ENCODE data around the gene ALDH1L1. TPM values are rescaled to one million over a fixed set of nuclear protein-coding genes. Genes with fewer than 3 reads are reported as not detected.

ALDH1L1 gene
- total RNA-seq, 1 experiment from 2014 or later, result 50.0 TPM

DNA sequence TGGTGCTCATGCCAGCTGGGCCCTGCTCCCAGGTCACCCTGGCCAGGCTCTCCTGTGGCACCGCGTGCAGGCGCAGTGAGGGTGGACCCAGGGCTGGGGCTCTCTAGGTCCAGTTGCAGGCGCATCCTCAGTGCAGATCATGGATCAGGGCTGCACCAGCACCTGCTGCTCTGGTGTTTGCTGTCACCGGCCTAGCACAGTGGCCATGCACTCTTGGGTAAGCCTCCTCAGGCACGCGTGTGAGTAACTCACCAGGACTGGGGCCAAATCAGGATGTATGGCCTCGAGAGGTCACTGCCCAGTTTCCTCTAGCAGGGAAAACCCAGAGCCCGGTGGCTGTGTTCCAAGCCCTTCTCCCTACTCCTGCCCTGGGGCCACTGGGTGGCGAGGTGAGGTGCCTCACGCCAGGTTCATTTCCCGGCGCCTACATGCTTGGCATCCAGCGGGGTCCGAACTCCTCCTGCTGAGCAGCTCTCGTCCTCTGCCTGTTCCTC, 50.9 kb downstream of the ALDH1L1 start:
- Histone ChIP-seq H3K9me3 (ENCODE audit: insufficient read depth, low read depth) (no peaks in the 10 kb centered on the region), H3K4me3 (peak overlapping the region; percentile 36; the same call in 1 of the 2 replicates), H3K9me2 (ENCODE audit: insufficient read depth) (no peaks in the 10 kb centered on the region), H3K36me3 (ENCODE audit: low read depth) (no peaks in the 10 kb centered on the region), H3K4me2 (peak overlapping the region; percentile 80), H4K20me1 (ENCODE audit: insufficient read depth) (no peaks in the 10 kb centered on the region), H3K4me1 (replicated peaks; ENCODE audit: insufficient read depth) (peaks cover 25% of the 10 kb centered on the region), H3K79me2 (ENCODE audit: low read depth) (no peaks in the 10 kb centered on the region), H3F3A (ENCODE audit: insufficient read depth, low read depth) (peaks cover 14% of the 10 kb centered on the region; the same call in 1 of the 2 replicates), H3K27ac (peak overlapping the region; percentile 72), H2AFZ (peak overlapping the region; percentile 50), H3K27me3 (ENCODE audit: insufficient read depth, low read depth) (no peaks in the 10 kb centered on the region)
- peak; percentile 91 to 96 for DNase-seq
- BruUV-seq (replicated peaks), result no TSS peak
- TF ChIP-seq, protein P1, sequence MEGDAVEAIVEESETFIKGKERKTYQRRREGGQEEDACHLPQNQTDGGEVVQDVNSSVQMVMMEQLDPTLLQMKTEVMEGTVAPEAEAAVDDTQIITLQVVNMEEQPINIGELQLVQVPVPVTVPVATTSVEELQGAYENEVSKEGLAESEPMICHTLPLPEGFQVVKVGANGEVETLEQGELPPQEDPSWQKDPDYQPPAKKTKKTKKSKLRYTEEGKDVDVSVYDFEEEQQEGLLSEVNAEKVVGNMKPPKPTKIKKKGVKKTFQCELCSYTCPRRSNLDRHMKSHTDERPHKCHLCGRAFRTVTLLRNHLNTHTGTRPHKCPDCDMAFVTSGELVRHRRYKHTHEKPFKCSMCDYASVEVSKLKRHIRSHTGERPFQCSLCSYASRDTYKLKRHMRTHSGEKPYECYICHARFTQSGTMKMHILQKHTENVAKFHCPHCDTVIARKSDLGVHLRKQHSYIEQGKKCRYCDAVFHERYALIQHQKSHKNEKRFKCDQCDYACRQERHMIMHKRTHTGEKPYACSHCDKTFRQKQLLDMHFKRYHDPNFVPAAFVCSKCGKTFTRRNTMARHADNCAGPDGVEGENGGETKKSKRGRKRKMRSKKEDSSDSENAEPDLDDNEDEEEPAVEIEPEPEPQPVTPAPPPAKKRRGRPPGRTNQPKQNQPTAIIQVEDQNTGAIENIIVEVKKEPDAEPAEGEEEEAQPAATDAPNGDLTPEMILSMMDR (conservative IDR thresholded peaks at IDR 0.05), result peak; percentile 24; the same call in 1 of the 2 replicates
- TF ChIP-seq EZH2 (IDR thresholded peaks at IDR 0.05; ENCODE audit: low read depth), result no peak
- intact Hi-C loops (cut with micrococcal nuclease; ENCODE audit: unreplicated experiment), result loop anchor here (2.0 to 5.0 kb wide), 5 partner anchors 37 to 212 kb away; partner anchors contain the start of gene ROPN1B
- POLR2A ChIA-PET (ENCODE audit: unreplicated experiment), result interaction anchor here (0.6 to 0.8 kb wide), 2 partner anchors 82 to 139 kb away, joined by 5 to 10 read pairs; no protein-coding TSS in a partner anchor
- CTCF ChIA-PET, result interaction anchor here (0.5 kb wide), 1 partner anchor 284 kb away, joined by 3 read pairs; no protein-coding TSS in a partner anchor

- TF ChIP-seq EZH2 (IDR thresholded peaks at IDR 0.05; ENCODE audit: low read depth), result no peak
- TF ChIP-seq, protein P1 (conservative IDR thresholded peaks at IDR 0.05), result no peak
- Histone ChIP-seq H3K9me3 (ENCODE audit: insufficient read depth, low read depth) (no peaks in the 10 kb centered on the region), H3K36me3 (ENCODE audit: low read depth) (no peaks in the 10 kb centered on the region), H3K79me2 (ENCODE audit: low read depth) (no peaks in the 10 kb centered on the region), H3K4me2 (peak overlapping the region; percentile 80), H3K4me3 (no peak overlapping the region), H3F3A (ENCODE audit: insufficient read depth, low read depth) (peaks cover 14% of the 10 kb centered on the region; the same call in 1 of the 2 replicates), H4K20me1 (ENCODE audit: insufficient read depth) (no peaks in the 10 kb centered on the region), H3K27me3 (ENCODE audit: insufficient read depth, low read depth) (no peaks in the 10 kb centered on the region), H3K4me1 (replicated peaks; ENCODE audit: insufficient read depth) (peaks cover 25% of the 10 kb centered on the region), H3K27ac (no peak overlapping the region), H2AFZ (no peak overlapping the region), H3K9me2 (ENCODE audit: insufficient read depth) (no peaks in the 10 kb centered on the region)
- BruUV-seq (replicated peaks), result no TSS peak
- intact Hi-C loops (cut with micrococcal nuclease; ENCODE audit: unreplicated experiment), result loop anchor here (2.0 to 5.0 kb wide), 5 partner anchors 38 to 211 kb away; partner anchors contain the start of gene ROPN1B
- ChIA-PET POLR2A (ENCODE audit: unreplicated experiment) (interaction anchor here (0.6 kb wide), 1 partner anchor 139 kb away, joined by 5 read pairs; no protein-coding TSS in a partner anchor), CTCF (no interaction called here)
- DNase-seq, result no peak
Measured at GRCh38 chr3:126128504-126129397, 51.6 kb downstream of the ALDH1L1 start.

DNA sequence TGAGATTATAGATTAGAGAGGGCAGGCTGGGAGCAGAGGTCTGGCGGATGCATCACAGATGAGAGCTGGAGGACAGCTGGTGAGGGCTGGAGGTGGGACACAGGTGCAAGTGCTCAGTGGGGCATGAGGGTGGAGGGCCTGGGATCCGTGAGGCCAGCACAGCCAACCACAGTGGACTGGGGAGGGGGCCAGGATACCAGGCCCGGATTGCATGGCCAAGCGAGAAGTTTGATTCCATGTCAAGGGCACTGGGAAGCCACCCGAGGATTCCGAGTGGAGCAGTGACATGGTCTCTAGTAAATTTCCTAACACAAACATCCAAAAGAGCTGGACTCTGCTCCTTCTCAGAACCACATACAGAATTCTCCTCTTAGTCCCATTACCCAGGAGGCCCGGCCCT, 52.5 kb downstream of the ALDH1L1 start:
- intact Hi-C loops (cut with micrococcal nuclease; ENCODE audit: unreplicated experiment), result loop anchor here (2.0 to 5.0 kb wide), 5 partner anchors 39 to 211 kb away; partner anchors contain the start of gene ROPN1B
- TF ChIP-seq, protein P1 (conservative IDR thresholded peaks at IDR 0.05), result no peak
- TF ChIP-seq EZH2 (IDR thresholded peaks at IDR 0.05; ENCODE audit: low read depth), result no peak
- no peaks in the 10 kb centered on the region for H3K79me2 ChIP-seq (ENCODE audit: low read depth)
- H3K36me3 ChIP-seq (ENCODE audit: low read depth), result no peaks in the 10 kb centered on the region
- no peaks in the 10 kb centered on the region for H3K9me3 ChIP-seq (ENCODE audit: insufficient read depth, low read depth)
- peaks cover 14% of the 10 kb centered on the region; the same call in 1 of the 2 replicates for H3F3A ChIP-seq (ENCODE audit: insufficient read depth, low read depth)
- H3K4me2 ChIP-seq, result no peak overlapping the region
- POLR2A ChIA-PET (ENCODE audit: unreplicated experiment), result no interaction called here
- no peak overlapping the region for H2AFZ ChIP-seq
- H4K20me1 ChIP-seq (ENCODE audit: insufficient read depth), result no peaks in the 10 kb centered on the region
- no TSS peak for BruUV-seq (replicated peaks)
- H3K9me2 ChIP-seq (ENCODE audit: insufficient read depth), result no peaks in the 10 kb centered on the region
- H3K27ac ChIP-seq, result no peak overlapping the region
- CTCF ChIA-PET, result no interaction called here
- no peak for DNase-seq
- peaks cover 25% of the 10 kb centered on the region for H3K4me1 ChIP-seq (replicated peaks; ENCODE audit: insufficient read depth)
- no peak overlapping the region for H3K4me3 ChIP-seq
- no peaks in the 10 kb centered on the region for H3K27me3 ChIP-seq (ENCODE audit: insufficient read depth, low read depth)
